HG03457 (cell line): ENCODE results near the gene ABCD4.
"Not testable (repeated sequence)": the region's sequence is repeated elsewhere in the genome, so short reads cannot be mapped to it uniquely, and the experiment has no call there.

ENCODE experiments used
- ATAC-seq: cut with Tn5 transposase; IDR thresholded peaks from one replicate; pipeline ENCODE4 v1.9.1; 2021; ENCODE audit warnings: moderate number of reproducible peaks; ENCODE audit not compliant: unreplicated experiment

The ABCD4 gene

DNA sequence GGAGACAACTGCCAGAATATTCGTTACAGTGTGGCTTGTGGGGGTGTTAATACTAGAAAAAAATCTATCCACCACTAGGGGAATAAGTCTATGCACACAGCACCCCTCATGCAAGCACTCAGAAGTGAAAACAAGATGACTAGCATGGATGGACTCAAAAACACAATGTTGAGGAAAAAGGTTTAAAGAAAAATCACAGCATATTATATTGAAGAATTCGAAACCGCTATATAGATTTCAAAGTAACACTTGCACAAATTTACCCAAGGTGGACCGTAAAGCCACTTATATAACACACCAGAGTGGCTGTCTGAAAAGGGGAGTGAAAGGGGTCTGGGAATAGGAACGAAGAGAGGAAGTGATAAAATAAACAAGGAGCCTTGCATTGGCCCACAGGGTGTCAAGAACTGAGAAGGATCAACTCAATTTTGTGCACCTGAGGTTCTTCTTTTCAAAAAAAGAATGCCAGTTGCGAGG is 544 bp downstream of the ABCD4 start:
- ATAC-seq, result no peak

DNA sequence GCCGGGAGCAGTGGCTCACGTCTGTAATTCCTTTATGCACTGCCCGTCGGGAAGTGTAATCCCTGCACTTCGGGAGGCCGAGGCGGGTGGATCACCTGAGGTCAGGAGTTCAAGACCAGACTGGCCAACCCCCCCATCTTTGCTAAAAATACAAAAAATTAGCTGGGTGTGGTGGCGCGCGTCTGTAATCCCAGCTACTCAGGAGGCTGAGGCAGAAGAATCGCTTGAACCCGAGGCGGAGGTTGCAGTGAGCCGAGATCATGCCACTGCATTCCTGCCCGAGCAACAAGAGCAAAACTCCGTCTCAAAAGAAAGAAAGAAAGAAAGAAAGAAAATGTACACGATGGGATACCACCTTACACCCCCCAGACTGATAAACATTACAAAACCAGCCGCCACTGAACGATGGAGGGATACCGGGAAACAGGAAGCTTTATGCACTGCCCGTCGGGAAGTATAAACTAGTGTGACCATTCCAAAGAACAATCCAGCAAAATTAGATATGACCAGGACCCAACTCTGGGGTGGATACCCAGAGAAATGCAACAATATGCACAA is 1.1 kb downstream of the ABCD4 start:
- ATAC-seq, result no peak

DNA sequence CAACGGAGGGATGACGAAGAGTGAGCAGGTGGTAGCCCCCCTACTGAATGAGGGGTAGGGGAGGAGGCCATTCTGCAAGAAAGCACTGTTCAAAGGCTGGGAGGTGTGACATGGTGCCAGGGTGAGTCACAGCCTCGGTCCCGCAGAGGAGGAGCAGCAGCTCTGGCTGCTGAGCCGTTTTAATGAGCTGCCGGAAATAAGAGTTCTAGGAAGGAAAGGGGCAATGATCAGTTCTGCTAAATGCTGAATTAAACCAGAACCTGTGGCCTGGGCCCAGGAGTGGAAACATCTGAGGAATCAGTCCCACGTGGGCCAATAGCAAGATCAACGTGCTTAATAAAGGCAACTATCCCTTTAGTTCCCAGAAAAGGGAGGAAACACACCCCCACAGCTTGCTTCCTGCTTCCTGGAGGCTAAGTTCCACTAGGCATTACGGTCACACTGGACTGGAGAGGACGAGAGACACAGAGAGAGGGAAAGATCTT is 3.6 kb downstream of the ABCD4 start:
- no peak for ATAC-seq

DNA sequence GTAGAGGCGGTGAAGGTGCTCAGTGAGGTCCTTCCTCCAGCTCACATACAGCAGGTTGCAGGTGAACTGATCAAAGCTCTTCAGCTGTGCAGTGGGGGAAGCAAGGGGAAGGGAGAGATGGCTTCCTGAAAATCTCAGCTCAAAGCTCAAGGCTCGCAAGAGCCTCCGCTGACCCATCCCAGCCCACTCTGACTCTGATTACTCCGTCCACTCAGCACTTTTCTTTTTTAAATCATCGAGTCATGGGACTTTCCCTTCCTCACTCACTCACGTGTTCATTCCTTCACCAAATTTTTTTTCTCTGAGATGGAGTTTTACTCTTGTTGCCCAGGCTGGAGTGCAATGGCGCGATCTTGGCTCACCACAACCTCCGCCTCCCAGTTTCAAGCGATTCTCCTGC is 4.7 kb downstream of the ABCD4 start:
- ATAC-seq, result no peak

- ATAC-seq, result no peak
These were observed 6.7 kb downstream of the ABCD4 start for GRCh38 chr14:74296037-74296467.

- ATAC-seq, result no peak
These were observed 9.1 kb downstream of the ABCD4 start for GRCh38 chr14:74293606-74294005.

DNA sequence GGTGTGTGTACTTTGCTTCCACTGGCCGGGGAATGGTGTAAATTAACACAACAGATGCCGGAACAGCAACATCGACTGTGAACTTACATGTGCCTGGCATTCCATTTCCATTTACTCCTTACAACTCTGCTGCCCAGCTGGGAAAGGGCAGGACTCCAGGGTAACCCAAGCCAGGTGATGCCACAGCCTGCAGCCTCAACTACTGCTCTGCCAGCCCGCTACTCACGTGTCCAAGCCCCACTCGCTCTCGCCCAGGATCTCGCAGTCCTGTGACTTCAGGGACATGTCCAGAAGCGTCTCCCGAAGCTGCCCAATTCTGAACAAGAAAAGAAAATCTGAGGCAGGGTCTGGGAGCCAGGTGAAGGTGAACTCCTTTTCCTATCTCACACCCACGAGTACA is 10.7 kb downstream of the ABCD4 start:
- no peak for ATAC-seq

GRCh38 chr14:74290415-74290814 is 12.3 kb downstream of the ABCD4 start:
- no peak for ATAC-seq

DNA sequence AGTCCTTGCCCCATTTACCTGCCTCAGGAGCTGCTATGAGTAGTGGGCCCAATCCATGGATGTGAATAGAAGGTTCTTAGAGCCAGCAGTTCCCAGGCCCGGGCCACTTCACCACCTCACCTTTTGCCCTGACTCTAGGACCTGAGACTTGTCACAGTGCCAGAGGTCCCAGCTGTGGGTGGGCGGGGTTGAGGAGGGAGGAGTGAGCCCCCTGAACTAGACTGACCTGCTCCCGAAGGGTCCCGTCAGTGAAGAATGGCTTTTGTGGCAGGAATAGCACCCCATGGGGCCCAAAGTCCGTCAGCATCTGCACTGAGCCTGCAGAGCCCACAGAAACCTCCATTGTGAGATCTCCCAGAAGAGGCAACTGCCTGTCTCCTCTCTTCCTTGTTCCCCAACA is 12.9 kb downstream of the ABCD4 start:
- ATAC-seq, result no peak

GRCh38 chr14:74286736-74287135 is 16.0 kb downstream of the ABCD4 start:
- no peak for ATAC-seq

DNA sequence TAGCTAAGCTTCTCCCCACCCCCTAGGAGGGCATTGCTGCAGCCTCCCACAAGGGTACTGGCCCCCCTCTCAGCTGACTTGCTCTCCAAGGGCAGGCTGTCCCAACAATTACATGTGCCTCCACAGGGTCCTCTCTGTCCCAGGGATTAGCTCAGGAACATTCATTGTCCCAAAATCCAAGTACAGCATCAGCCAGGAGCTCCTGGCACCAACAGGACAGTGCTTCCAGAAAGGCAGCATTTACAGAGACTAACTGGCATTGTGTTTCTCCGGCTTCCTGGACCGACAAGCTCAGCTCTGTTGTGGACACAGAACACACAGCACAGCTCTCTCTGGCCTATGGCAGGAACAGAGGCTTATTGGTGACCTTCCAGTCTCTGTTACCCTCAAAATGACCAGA is 21.7 kb downstream of the ABCD4 start:
- ATAC-seq, result no peak

GRCh38 chr14:74278080-74278479 is 24.7 kb downstream of the ABCD4 start:
- ATAC-seq, result no peak

- ATAC-seq, result no peak
These were observed 27.4 kb downstream of the ABCD4 start for GRCh38 chr14:74275241-74275841.

DNA sequence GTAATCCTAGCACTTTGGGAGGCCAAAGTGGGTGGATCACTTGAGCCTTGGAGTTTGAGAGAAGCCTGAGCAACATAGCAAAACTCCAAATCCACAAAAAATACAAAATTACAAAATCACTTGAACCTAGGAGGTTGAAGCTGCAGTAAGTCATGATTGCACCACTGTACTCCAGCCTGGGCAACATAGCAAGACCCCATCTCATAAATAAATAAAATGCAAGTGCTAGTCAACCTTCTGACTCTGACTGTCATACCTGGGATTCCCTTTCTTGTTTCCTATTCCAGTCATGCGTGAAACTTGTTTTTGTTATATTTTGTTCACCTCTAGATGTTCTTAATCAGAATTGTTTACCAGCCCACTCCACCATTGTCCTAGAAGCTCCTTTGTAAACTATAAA is 31.4 kb downstream of the ABCD4 start:
- ATAC-seq, result no peak

- ATAC-seq, result not testable (repeated sequence)
These were observed 32.2 kb downstream of the ABCD4 start for GRCh38 chr14:74270382-74271177.

- no peak for ATAC-seq
These were observed 35.1 kb downstream of the ABCD4 start for GRCh38 chr14:74267588-74267987.

DNA sequence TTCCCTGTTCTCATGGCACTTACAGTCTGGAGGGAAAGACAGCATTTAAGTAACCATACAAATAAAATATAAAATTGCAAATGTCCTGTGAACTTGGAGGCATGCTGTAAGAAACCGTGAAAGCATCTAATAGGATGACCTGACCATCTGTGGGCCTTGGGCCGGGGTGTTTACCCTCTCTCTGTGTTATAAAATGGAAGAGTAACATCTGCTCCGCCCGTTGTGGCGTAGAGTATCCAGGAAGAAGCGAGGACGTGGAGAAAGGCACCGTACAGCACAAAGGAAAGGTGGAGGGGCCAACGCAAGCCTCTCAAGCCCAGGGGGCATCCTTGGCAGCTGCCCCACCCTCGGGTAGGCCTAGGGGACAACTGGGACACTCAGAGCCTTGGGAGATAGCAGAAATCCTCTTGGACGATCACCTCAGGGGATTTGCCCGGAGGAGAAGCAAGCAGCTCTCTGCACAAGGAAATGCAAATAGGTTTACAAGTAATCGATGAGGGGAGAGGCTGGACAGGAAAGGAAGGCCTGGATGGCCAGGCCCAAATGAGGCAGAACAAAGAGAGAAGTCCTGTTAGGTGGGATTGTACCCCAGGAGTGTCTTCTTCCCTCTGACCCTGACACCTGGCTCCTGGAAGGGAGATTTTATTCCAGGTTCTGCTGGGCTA is 37.3 kb downstream of the ABCD4 start:
- ATAC-seq, result no peak

DNA sequence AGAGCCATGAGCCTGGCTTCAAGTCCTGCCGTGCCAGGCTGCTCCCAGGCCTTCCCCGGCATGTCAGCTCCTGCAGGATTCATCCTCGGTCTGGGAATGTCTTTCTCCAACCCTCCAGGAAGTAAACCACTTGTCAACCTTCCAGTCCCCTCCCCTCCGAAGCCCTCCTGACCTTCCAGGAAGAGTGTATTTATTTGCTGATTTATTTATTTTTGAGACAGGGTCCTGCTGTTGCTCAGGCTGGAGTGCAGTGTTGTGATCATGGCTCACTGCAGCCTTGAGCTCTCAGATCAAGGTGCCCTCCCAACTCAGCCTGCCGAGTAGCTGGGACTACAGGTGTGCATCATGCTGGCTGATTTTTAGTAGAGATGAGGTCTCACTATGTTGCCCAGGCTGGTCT is 38.8 kb downstream of the ABCD4 start:
- ATAC-seq, result no peak

- no peak for ATAC-seq
These were observed 39.6 kb downstream of the ABCD4 start for GRCh38 chr14:74263181-74263580.

DNA sequence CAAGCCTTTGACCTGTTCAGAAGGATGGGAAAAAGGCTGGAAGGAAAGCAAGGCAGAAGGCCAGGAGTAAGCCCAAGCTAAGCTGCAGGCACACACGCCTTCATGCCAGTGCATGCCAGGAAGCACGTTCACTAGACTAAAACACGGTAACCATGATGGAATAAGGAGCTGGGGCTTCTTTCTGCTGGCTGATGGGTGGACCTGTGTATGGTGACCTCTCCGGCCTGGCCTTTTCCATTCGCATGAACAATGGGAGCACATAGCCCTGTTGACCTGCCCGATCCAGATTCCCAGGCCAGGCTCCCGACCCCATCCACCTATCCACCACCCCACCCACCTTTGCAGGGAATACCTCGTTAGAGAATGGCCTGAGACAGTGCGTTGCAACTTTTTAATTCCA is 40.7 kb downstream of the ABCD4 start:
- no peak for ATAC-seq

- no peak for ATAC-seq
These were observed 41.4 kb downstream of the ABCD4 start for GRCh38 chr14:74261288-74261687.
